Fibroblast of lung (primary cell): ENCODE data around the gene SUZ12.
"Not testable (repeated sequence)": the region's sequence is repeated elsewhere in the genome, so short reads cannot be mapped to it uniquely, and the experiment has no call there.

Experiments
- CTCF ChIP-seq, 2 donors: IDR thresholded peaks in 1 of 2; conservative IDR thresholded peaks in 1 of 2; 1 replicate in 1 of 2; 2 replicates in 1 of 2; pipeline ENCODE4 v1.5.1; 2011 to 2012; ENCODE audit warnings: low read length in 2 of 2, control low read depth in 1 of 2, inconsistent platforms in 1 of 2, low read depth in 1 of 2, mild to moderate bottlenecking in 1 of 2
- EZH2 ChIP-seq: IDR thresholded peaks from 2 replicates; pipeline ENCODE4 v1.5.1; 2012; ENCODE audit warnings: low read length, control low read depth, mild to moderate bottlenecking; ENCODE audit errors: missing control alignments

- TF ChIP-seq EZH2; CTCF (conservative IDR thresholded peaks at IDR 0.05 in 1 of 2, IDR thresholded peaks at IDR 0.05 in 1 of 2; ENCODE audit: low read depth in 1 of 2, low read length in 2 of 2): not testable (repeated sequence)
Observed at GRCh38 chr17:31975391-31975790, 38.6 kb downstream of the SUZ12 start.
